HG03039 (cell line): ENCODE results near the gene LRRN4.
"Not testable (repeated sequence)": the region's sequence is repeated elsewhere in the genome, so short reads cannot be mapped to it uniquely, and the experiment has no call there.

Experiments
- ATAC-seq: cut with Tn5 transposase; IDR thresholded peaks from one replicate; pipeline ENCODE4 v1.9.1; 2021; ENCODE audit warnings: mild to moderate bottlenecking, moderate library complexity; ENCODE audit not compliant: unreplicated experiment

The LRRN4 gene

GRCh38 chr20:6060213-6060612 lies 6.4 kb upstream of the LRRN4 start:
- no peak for ATAC-seq

- ATAC-seq = no peak
These were observed 4.9 kb upstream of the LRRN4 start for GRCh38 chr20:6058684-6059295.

- ATAC-seq = no peak
These were observed 3.8 kb upstream of the LRRN4 start for GRCh38 chr20:6057691-6058090.

- ATAC-seq = no peak
These were observed 3.3 kb upstream of the LRRN4 start for GRCh38 chr20:6057139-6057538.

- no peak for ATAC-seq
These were observed 2.2 kb upstream of the LRRN4 start for GRCh38 chr20:6055981-6056569.

- ATAC-seq = no peak
These were observed 1.4 kb upstream of the LRRN4 start for GRCh38 chr20:6055161-6055783.

GRCh38 chr20:6054689-6055051 lies 810 bp upstream of the LRRN4 start:
- not testable (repeated sequence) for ATAC-seq

- ATAC-seq = no peak
These were observed 640 bp downstream of the LRRN4 start for GRCh38 chr20:6053064-6053775.

- no peak for ATAC-seq
These were observed 2.4 kb downstream of the LRRN4 start for GRCh38 chr20:6051505-6051904.

GRCh38 chr20:6048391-6048790 lies 5.5 kb downstream of the LRRN4 start:
- ATAC-seq = no peak

- no peak for ATAC-seq
These were observed 7.4 kb downstream of the LRRN4 start for GRCh38 chr20:6046432-6046831.

- no peak for ATAC-seq
These were observed 8.3 kb downstream of the LRRN4 start for GRCh38 chr20:6045566-6045965.

GRCh38 chr20:6044115-6044514 lies 9.7 kb downstream of the LRRN4 start:
- ATAC-seq = no peak

GRCh38 chr20:6041808-6042265 lies 12.0 kb downstream of the LRRN4 start:
- ATAC-seq = no peak

GRCh38 chr20:6040958-6041807 lies 12.7 kb downstream of the LRRN4 start:
- no peak for ATAC-seq

- ATAC-seq = no peak
These were observed 13.3 kb downstream of the LRRN4 start for GRCh38 chr20:6040540-6040939.

- ATAC-seq = no peak
These were observed 14.1 kb downstream of the LRRN4 start for GRCh38 chr20:6039766-6040165.

- ATAC-seq = no peak
These were observed 15.6 kb downstream of the LRRN4 start for GRCh38 chr20:6038256-6038655.

- ATAC-seq = no peak
These were observed 16.8 kb downstream of the LRRN4 start for GRCh38 chr20:6037082-6037481.

- ATAC-seq = no peak
These were observed 17.6 kb downstream of the LRRN4 start for GRCh38 chr20:6036213-6036612.
